Stimulated activated CD4-positive, alpha-beta T cell treated with anti-CD3 and anti-CD28 coated beads, TNF-alpha, amount 100 ng/mL, for 24 hours (primary cell): Measurements from ENCODE around the gene MZT1.
"Not testable (repeated sequence)": the region's sequence is repeated elsewhere in the genome, so short reads cannot be mapped to it uniquely, and the experiment has no call there.

Experiments
- DNase-seq, 3 experiments: peaks; one replicate each; pipeline ENCODE4 v3.0.0-alpha.2; 2020; ENCODE audit warnings: low read depth in 3 of 3

MZT1 gene

DNA sequence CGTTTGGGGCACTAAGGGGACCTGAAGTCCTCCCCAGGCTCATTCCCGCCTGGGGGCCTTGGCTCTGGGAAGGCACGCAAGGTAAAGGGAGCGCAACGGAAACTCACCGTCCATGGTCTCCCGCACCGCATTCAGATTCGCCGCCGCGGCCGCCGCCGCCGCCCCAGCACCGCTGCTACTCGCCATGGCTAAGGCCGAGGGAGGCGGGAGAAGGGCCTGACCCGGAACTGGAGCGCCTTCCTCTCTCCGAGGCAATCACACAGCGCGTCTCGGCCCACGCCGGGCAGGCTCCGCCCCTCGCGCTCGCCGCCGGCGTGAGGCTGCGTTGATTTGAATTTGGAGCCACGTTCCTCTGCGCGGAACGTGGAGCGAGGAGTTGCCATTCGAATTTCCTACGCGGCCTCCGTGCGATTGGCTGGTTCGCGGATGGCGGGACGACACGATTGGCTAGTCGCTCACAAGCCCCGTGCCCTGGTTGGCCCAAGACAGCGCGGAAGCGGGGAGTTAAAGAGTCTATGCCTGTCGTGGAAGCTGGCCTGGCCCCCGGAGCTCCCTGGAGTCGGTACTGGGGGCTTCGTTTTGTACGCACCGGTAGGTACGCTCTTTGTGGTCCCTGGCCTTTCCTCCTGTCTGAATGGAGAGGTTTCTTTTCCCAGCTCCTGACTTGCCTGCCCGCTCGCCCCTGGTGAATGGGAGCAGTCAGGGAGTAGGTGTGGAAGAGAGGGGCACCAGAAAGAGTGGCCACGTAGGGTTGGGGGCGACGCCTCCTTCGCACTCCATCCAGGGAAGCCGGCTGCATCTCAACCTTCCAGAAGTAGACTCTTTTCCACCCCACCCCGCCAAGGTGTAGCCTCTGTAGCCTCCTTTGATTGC, at the start of gene MZT1, which contains the start of gene BORA:
TSS of gene MZT1 (minus strand) at position 213 of the 873 bp plus-strand sequence. CDS start at position 186, 27 bp downstream.
TSS of gene BORA (plus strand) at position 507 of the 873 bp plus-strand sequence. CDS start 1,018 bp downstream, outside the sequence.
- DNase-seq: peak; percentile 92 to 93 (median 93)

DNA sequence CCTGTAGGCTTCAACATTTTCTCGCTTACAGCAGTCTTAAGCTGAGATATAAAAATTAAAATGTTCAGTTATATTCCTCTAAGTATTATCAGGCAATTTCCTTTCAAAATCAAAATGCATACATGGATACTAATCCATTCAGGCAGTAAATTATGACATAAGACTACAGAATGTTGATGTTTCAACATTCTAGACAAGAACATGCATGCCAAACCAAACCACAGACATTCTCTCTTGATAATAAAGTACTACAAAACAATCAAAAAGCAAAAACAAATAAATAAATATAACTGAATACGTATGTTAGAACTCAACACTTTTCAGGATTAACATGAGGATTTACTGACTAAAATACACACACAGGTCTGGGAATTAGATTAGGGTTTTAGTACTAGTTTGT, 46.6 kb upstream of the MZT1 start:
- DNase-seq: no peak

GRCh38 chr13:72763411-72763810, 36.0 kb upstream of the MZT1 start:
- no peak for DNase-seq

- no peak for DNase-seq
These were observed 32.8 kb upstream of the MZT1 start for GRCh38 chr13:72760189-72760588.

GRCh38 chr13:72757792-72758535, 30.5 kb upstream of the MZT1 start:
- no peak for DNase-seq

DNA sequence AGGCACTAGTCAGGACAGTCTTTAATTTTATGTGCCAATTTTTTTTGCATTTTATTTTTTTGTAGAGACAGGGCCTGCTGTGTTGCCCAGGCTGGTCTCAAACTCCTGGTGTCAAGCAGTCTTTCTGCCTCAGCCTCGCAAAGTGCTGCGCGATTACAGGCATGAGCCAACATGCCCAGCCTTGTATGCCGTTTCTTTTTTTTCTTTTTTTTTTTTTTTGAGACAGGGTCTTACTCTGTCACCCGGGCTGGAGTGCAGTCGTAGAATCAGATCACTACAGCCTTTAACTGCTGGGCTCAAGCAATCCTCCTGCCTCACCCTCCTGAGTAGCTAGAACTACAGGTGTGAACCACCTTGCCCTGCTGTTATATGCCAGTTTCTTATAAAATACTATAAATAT, 26.7 kb upstream of the MZT1 start:
- no peak for DNase-seq

DNA sequence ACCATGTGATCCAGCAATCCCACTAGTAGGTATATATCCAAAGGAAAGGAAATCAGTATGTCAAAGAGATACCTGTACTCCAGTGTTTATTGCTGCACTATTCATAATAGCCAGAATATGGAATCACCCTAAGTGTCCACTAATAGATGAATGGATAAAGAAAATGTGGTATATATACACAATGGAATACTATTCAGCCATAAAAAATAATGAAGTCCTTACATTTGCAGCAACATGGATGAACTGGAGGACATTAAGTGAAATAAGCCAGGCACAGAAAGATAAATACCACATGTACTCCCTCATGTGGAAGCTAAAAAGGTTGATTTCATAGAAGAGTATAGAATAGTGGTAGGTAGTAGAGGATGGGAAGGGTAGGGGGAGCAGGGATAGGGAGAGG, 23.8 kb upstream of the MZT1 start:
- no peak for DNase-seq

DNA sequence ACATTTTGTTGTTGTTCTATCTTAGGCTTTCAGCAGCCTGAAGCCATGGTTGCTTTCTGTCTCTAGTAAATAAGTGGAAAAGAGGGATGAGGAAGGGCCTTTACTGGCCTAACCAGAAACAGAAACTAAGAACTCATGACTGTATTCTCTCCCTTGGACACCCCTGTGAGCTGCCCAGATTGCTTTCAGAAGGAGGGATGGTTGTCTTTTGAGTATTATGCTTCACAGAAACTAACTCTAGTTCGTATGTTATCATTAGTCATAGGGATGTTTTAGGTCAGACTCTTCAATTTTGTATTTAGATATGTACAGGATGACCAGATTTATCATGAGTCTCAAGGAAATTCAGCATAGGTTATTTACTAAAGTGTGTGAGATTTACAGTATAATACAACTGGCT, 17.8 kb upstream of the MZT1 start:
- DNase-seq: no peak

DNA sequence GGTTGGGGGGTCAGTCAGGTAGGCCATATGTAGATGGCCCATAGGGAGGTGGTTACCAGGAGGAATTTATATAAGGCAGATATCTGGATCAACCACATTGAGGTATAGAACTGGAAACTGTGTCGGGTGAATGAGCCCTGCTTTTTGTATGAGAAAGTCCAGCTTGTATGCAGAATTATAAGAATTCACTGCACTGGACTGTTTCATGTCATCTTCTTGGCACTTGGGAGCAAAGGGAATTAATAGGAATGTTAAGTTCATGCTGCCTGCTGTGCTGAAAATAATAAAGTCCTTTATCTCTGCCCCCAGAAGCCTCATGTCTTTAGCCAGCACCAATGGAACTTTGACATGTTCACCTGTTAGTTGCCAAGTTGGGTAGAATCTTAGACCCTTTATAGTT, 12.6 kb upstream of the MZT1 start:
- no peak for DNase-seq

DNA sequence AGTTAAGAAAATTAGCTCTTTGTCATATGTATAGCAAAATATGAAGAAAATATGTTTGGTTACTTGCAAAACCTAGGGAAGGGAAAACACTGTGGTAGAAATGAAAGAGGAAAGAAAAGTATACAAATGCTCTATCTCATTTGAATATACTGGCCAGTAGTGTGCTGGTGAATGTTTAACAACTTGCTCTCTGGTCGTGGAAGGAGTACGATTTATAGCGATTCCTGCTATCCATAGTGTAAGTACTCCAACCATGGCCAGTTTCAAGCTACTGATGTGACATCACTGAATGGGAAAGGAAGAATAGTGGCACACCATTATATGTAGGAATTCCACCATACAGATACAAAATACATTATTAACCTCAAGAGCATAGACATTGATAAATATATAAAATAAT, 9.6 kb upstream of the MZT1 start:
- no peak for DNase-seq

DNA sequence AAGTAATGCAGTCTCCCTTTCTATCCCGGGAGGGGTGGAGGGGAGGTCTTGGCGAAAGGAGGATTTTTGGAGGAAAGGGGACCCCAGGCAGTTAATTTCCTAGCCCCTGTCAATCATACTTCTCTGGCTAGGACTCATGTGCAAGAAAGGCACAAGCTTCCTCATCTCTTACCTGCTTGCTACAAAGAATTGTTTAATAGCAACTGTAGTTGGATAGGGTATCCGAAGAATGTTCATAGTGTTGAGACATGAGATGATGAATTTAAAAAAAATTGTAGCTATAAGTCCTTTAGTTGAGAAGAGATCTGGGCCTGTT, 819 bp upstream of the MZT1 start:
- DNase-seq: no peak

DNA sequence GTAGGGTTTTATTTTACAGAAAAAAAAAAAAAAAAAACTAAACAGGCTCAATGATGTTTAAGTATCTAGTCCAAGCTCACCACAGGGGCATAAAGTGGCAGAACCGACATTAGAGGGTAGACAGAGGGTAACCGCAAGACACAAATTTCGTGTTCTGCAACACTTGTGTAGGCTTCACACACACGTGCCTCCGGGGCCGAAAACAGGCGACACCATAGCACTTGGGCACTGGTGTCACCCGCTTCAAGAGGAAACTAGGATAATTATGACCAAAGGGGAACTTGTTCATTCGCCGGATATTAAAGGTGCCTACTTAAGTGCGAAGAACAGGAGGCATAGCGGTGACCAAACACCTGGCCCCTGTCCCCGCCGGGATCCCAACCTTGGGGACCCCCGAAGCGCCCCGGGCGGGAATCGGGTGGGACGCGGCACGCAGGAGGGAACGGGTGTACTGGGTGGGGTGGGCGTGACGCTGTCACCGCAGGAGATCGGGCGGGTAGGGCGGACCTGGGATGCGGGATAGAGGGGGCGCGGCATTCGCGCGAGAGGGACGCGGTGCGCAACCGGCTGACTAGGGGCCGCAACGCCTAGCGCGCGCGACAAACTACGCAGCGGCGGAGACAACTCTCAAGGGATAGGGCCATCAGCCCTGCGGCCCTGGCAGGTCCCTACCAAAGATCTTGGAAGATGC, 558 bp downstream of the MZT1 start:
- DNase-seq: peak in 2 of 3 experiments; percentile 6 to 46

GRCh38 chr13:72726185-72726584, 1.2 kb downstream of the MZT1 start:
- not testable (repeated sequence) for DNase-seq

GRCh38 chr13:72716776-72717175, 10.7 kb downstream of the MZT1 start:
- no peak for DNase-seq

DNA sequence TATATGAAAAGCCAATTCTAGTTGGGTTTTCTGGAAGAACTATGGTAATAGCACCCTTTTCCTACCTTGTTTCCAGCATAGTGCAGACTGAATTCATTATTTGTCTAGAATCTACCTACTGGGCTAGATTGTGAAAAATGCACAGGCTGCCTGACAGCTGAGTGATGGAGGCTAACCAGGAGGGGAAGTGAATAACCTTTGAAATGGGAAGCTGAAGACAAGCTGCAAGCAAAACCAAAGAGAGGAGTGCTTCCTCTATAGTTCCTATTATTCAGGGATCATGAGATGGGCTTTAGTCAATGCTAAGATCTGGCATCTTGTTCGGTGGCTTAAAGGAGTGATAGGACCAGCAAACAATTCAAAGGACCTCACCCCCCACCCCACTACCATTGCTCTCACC, 26.9 kb downstream of the MZT1 start:
- no peak for DNase-seq

GRCh38 chr13:72698164-72698563, 29.3 kb downstream of the MZT1 start:
- DNase-seq: no peak

DNA sequence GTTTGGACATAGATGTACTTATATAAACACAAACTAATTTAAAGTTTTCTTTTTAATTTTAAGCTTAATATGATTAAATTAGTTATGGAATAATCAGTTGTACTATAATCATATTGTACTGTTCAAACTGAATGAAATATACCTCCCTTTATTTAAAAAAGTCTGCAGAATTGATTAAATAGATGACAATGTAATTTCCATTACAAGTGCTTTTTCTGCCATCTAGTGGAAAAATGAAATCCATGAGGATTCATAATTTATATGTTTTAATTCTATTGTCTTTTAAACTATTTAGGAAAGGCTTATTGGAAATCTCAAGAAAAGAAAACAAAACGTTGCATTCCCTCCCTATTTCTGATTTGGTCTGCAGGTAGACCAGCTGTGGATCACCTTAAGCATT, 30.9 kb downstream of the MZT1 start:
- no peak for DNase-seq

- no peak for DNase-seq
These were observed 33.1 kb downstream of the MZT1 start for GRCh38 chr13:72694314-72694713.

GRCh38 chr13:72693832-72694231, 33.6 kb downstream of the MZT1 start:
- no peak for DNase-seq

DNA sequence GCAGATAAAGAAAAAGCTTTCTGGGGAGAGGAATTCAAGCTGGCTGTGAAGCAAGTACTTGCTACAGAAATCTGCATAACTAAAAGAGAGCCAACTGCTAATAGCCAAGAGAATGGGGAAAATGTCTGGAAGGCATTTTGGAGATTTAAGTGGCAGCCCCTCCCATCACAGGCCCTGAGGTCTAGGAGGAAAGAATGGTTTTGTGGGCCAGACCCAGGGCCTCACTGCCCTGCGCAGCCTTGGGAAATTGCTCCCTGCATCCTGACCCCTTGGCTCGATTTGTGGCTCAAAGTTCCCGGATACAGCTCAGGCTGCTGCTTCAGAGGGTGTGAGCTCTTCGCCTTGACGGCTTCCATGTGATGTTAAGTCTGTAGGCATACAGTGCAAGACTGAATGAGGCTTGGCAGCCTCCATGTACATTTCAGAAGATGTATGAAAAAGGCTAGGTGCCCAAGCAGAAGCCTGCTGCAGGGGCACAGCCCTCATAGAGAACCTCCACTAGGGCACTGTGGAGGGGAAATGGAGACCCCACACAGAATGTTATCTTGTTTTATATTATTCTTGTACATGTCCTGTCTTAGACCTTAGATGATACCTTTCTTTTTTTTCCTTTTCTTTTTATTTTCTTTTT, 34.4 kb downstream of the MZT1 start:
- DNase-seq: no peak

DNA sequence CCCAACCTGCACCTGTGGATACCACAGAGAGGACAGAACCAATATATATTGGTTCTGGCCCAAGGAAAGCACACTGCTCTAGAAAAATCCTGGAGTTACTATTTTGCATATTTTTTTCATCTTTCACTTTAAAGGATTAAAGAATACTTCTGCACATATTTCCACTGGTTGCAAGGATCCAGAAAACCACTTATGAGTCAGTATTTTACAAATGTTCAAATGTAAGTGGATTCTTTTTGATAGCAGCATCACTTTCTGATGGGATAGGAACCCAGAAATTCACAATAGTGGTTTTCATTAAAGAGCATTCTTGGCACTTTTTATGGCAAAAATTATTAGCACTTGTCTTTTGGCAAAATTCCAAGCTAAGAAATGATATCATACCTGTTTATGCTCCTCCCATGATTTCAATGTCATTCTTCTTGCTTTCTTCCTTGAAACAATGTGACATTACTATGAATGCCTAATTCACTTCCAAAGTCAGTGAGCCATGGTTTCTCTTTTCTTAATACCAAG, 38.2 kb downstream of the MZT1 start:
- no peak for DNase-seq

GRCh38 chr13:72686766-72687165, 40.7 kb downstream of the MZT1 start:
- no peak for DNase-seq
